ENCODE measurements around the gene ZBTB16. TPM values are rescaled to one million over a fixed set of nuclear protein-coding genes. Genes with fewer than 3 reads are reported as not detected.

ZBTB16 gene
- total RNA-seq, 3 donors from 2014 or later: 236 to 358 (median 271) TPM

DNA sequence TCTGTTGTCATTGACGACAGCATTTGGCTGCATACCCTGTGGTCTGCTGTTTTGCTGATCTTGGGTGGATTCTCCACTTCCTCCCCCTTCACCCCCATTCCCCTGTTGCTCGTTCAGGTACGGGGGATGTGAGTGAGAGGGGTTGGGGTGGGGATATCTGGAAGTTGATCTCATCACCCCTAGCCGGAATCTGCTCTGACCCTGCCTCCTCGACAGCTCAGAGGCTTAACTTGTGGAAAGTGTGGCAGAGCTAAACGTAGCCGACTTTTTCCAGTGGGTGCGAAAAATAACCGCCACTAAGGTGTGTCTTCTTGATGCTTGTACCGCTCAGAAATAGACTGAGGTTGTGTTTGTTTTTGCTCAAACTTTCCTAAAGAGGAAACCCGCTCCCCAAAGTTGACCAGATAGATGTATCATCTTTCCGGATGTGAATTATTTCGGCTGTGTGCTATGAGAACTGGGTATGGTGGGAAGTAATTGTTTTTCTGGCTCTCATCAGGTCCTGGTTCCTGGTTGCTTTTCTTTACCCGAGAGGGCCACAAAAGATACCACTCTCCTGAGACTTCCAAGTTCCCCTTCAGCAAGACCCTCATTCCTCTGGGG is 6.6 kb downstream of the ZBTB16 start:
- Histone ChIP-seq H3K9me3 (no peaks in the 10 kb centered on the region), H3K4me3 (peak overlapping the region; percentile 85 to 100 (median 94)), H3K27me3 (no peaks in the 10 kb centered on the region), H3K4me1 (peaks cover 8 to 19% of the 10 kb centered on the region in 2 donors), H3K36me3 (peaks cover 3% of the 10 kb centered on the region), H3K27ac (no peak overlapping the region)
- DNase-seq (ENCODE audit: low spot score in 2 of 2): no peak
- no peak for TF ChIP-seq POLR2AphosphoS5 (IDR thresholded peaks at IDR 0.05)
- no peak for TF ChIP-seq POLR2A (IDR thresholded peaks at IDR 0.05)
- TF ChIP-seq, protein P1, sequence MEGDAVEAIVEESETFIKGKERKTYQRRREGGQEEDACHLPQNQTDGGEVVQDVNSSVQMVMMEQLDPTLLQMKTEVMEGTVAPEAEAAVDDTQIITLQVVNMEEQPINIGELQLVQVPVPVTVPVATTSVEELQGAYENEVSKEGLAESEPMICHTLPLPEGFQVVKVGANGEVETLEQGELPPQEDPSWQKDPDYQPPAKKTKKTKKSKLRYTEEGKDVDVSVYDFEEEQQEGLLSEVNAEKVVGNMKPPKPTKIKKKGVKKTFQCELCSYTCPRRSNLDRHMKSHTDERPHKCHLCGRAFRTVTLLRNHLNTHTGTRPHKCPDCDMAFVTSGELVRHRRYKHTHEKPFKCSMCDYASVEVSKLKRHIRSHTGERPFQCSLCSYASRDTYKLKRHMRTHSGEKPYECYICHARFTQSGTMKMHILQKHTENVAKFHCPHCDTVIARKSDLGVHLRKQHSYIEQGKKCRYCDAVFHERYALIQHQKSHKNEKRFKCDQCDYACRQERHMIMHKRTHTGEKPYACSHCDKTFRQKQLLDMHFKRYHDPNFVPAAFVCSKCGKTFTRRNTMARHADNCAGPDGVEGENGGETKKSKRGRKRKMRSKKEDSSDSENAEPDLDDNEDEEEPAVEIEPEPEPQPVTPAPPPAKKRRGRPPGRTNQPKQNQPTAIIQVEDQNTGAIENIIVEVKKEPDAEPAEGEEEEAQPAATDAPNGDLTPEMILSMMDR (IDR thresholded peaks at IDR 0.05): no peak
- intact Hi-C loops (cut with DNase I; ENCODE audit: low total_unique reads): no loop called here

DNA sequence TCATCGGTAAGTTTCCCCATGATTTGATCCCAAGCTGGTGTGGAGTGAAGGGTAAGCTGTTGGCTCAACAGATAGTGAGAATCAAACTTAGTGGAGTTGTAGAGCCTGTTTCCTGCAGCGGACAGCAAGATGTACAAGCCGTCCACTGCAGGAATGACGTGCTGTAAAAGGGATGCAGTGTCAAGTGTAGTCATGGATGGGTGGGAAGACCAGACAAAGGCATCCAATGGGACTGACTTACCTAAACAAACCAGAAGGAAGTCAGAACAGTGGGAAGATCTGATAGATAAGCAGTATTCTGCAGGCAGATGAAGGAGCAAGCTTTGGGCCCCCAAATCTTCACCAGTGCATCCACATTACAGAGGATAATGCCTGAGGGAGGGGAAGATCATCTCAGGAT is 8.8 kb downstream of the ZBTB16 start:
- intact Hi-C loops (cut with DNase I; ENCODE audit: low total_unique reads): no loop called here
- Histone ChIP-seq H3K4me3 (peak overlapping the region in 1 of 3 donors; percentile 100), H3K9me3 (no peaks in the 10 kb centered on the region), H3K4me1 (peaks cover 11 to 21% of the 10 kb centered on the region in 2 donors), H3K27me3 (no peaks in the 10 kb centered on the region), H3K27ac (no peak overlapping the region), H3K36me3 (peaks cover 3% of the 10 kb centered on the region)
- DNase-seq (ENCODE audit: low spot score in 2 of 2): no peak
- peak in 1 of 3 donors; percentile 12 for TF ChIP-seq POLR2AphosphoS5 (IDR thresholded peaks at IDR 0.05)
- TF ChIP-seq POLR2A (IDR thresholded peaks at IDR 0.05): no peak

DNA sequence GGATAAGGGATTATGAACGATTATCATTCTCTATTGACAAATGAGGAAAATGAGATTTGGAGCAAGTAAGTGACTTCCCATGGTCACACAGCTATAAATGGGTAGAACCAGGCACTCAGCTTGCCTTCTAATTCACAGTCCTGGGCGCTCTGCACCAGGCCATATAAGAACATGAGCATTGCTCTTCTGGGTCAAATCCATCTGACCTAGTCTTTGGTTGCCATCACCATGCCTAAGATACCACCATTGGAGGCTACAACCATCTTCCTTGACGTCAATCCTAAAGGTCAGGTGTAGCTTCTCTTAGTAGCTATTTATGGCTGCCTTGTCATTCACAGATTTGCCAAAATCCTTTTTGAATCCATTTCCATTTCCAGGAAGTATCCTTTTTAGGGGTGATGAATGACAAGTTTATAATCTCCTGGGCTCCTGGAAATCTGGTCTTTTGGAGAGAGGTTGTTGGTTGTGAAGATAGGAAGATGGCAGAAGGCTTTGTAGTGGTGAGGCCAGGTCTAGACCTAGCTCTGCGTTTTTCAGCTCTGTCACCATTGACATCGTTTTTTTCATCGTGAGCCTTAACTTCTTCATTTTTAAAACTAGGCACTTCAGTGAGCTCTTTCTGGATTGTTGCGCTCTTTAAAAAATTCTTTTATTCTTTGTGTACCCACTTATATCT is 11.1 kb downstream of the ZBTB16 start:
- DNase-seq (ENCODE audit: low spot score in 2 of 2): no peak
- peaks cover 3% of the 10 kb centered on the region for H3K36me3 ChIP-seq
- intact Hi-C loops (cut with DNase I; ENCODE audit: low total_unique reads): no loop called here
- H3K27me3 ChIP-seq: no peaks in the 10 kb centered on the region
- H3K4me1 ChIP-seq: peaks cover 10 to 22% of the 10 kb centered on the region in 2 donors
- H3K9me3 ChIP-seq: no peaks in the 10 kb centered on the region
- H3K4me3 ChIP-seq: peak overlapping the region in 1 of 3 donors; percentile 26
- no peak overlapping the region for H3K27ac ChIP-seq
- TF ChIP-seq, protein P1 (IDR thresholded peaks at IDR 0.05): no peak
- TF ChIP-seq POLR2A (IDR thresholded peaks at IDR 0.05) (no peak), POLR2AphosphoS5 (IDR thresholded peaks at IDR 0.05) (no peak)

DNA sequence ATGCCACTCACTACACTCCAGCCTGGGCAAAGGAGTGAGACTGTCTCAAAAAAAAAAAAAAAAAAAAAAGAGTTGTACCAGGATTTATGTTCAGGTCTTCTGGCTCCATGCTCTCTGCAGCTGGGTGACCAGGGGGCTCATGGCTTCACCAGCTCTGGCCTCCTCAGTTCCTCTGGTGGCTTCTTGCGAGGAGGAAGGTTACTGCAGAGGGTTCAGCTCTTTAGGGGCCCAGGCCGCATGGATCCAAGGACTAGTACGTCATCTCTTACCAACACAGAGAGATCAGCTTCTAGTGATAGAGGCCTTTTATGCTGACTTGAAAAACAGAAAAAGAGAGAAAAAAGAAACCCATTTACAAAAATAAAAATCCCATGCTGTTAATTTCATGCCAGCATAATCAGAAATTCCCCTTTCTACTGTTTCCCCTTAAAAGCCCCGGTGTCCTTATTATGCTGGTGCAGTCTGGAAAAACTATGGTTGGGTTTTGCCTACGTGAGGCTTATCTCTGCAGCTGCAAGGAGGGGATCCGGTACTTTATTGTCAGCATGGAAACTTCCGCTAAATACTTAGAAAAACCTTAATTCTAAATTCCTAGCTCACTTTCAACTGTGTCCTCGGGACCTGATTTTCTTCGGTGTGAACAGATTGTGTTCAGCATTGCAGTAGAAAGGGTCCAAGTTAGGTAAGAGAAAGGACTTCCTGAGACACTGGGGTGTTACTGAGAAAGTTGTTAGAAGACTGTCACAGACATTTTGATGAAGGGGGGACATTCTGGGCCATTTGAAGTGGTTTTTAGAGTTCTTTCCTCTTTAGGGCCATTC is 13.7 kb downstream of the ZBTB16 start:
- peaks cover 16 to 44% of the 10 kb centered on the region in 2 donors for H3K4me1 ChIP-seq
- H3K9me3 ChIP-seq: no peaks in the 10 kb centered on the region
- DNase-seq (ENCODE audit: low spot score in 2 of 2): no peak
- H3K27ac ChIP-seq: no peak overlapping the region
- intact Hi-C loops (cut with DNase I; ENCODE audit: low total_unique reads): no loop called here
- H3K27me3 ChIP-seq: no peaks in the 10 kb centered on the region
- peak overlapping the region in 1 of 3 donors; percentile 55 for H3K4me3 ChIP-seq
- TF ChIP-seq POLR2A (IDR thresholded peaks at IDR 0.05) (no peak), POLR2AphosphoS5 (IDR thresholded peaks at IDR 0.05) (no peak)
- TF ChIP-seq, protein P1 (IDR thresholded peaks at IDR 0.05): no peak
- no peaks in the 10 kb centered on the region for H3K36me3 ChIP-seq

DNA sequence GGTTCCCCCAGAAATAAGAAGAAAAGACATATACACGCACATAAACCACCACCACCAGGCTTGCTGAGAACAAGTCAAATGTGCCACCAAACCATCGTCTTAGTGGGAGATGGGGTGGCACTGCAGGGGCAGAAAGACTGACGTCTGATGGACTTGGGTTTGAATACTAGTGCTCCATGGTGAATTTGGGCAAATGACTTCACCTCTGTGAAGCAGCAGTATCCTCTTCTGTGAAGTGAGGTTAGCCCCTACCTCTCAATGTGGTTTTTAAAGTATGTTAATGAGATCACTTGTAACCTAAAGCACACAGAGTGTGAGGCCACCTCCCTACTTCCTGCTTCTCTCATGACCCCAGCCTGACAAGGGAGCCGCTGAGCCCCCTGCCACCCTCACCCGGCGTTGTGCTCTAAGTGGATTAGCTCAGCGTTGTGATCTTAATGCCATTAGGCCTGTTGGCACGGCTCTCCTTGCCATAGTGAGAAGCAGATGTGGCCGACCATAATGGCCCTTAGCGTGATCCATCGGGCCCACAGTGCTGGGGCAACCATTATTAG is 14.4 kb downstream of the ZBTB16 start:
- intact Hi-C loops (cut with DNase I; ENCODE audit: low total_unique reads): no loop called here
- H3K27me3 ChIP-seq: no peaks in the 10 kb centered on the region
- H3K4me1 ChIP-seq: peaks cover 19 to 43% of the 10 kb centered on the region in 2 donors
- no peak for DNase-seq (ENCODE audit: low spot score in 2 of 2)
- peak overlapping the region in 2 of 3 donors; percentile 23 to 55 for H3K4me3 ChIP-seq
- H3K9me3 ChIP-seq: no peaks in the 10 kb centered on the region
- TF ChIP-seq POLR2AphosphoS5 (IDR thresholded peaks at IDR 0.05): no peak
- TF ChIP-seq POLR2A (IDR thresholded peaks at IDR 0.05): no peak
- H3K27ac ChIP-seq: peak overlapping the region in 1 of 2 donors; percentile 6
- H3K36me3 ChIP-seq: no peaks in the 10 kb centered on the region
